ENCODE measurements around the gene ALG13. TPM values are rescaled to one million over a fixed set of nuclear protein-coding genes. Genes with fewer than 3 reads are reported as not detected.
"Not testable (repeated sequence)": the region's sequence is repeated elsewhere in the genome, so short reads cannot be mapped to it uniquely, and the experiment has no call there.

Gene ALG13
- total RNA-seq, 3 donors from 2014 or later = 56.5 to 60.4 (median 57.9) TPM

DNA sequence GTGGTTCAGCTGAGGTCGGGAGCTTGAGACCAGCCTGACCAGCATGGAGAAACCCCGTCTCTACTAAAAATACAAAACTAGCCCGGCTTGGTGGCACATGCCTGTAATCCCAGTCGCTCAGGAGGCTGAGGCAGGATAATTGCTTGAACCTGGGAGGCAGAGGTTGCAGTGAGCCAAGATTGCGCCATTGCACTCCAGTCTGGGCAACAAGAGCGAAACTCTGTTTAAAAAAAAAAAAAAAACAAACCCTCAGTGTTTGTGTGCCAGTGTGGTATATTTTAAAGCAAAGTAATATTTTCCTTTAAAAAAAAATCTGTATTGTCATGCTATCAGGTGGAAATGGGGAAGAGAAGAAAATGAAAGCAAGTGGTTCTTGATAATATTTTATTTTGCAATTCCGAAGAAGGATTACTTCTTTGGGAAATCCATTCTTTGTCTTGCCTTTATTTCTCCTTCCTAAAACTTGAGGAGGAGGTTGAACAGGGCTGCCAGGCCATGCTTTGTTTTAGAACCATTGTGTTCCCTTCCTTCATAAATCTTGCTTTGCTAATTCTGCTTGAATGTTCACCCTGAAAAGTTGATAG, 14.4 kb downstream of the ALG13 start:
- Mint-ChIP-seq H3K36me3 (ENCODE audit: insufficient read depth) (peaks cover 13% of the 10 kb centered on the region), H3K9me3 (no peaks in the 10 kb centered on the region), H3K4me3 (no peak overlapping the region), H3K4me1 (ENCODE audit: low read depth) (peaks cover 6% of the 10 kb centered on the region), H3K27me3 (ENCODE audit: low read depth) (no peaks in the 10 kb centered on the region)
- no peak for ATAC-seq
- no peak for DNase-seq

DNA sequence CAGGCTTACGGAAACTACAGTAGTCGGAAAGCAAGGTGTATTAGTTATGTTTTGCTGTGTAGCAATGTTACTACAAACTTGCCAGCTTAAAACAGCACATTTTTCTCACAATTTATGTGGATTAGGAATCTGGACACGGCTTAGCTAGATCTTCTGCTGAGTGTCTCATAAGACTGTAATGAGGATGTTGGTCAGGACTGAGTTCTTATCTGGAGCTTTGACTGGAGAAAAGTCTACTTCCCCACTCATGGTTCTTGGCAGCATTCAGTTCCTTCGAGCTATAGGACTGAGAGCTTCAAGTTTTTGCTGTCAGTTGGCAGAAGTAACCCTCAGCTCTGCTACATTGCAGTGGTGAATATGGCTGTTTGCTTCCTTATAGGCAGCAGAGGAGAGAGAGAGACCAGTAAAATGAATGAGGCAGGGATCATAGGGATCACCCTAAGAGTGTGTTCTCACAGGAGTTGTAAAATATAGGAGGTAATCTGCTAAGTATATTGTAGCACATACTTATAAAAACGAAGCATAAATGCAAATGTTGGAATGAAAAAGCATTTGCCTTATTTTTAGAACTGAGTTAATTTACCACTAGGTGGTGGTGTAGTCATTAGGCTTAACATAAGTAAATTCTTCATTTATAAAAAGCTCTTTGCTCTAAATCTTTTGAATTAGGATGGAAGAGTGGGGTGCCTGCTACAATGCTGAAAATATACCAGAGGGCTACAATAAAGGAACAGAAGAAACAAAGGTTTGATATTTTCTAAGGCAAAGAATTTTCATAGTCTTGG, 38.6 kb downstream of the ALG13 start:
- no peak for DNase-seq
- no peaks in the 10 kb centered on the region for H3K4me1 Mint-ChIP-seq (ENCODE audit: low read depth)
- H3K9me3 Mint-ChIP-seq = no peaks in the 10 kb centered on the region
- H3K36me3 Mint-ChIP-seq (ENCODE audit: insufficient read depth) = peaks cover 8% of the 10 kb centered on the region
- no peak for ATAC-seq
- no peaks in the 10 kb centered on the region for H3K27me3 Mint-ChIP-seq (ENCODE audit: low read depth)
- no peak overlapping the region for H3K4me3 Mint-ChIP-seq

GRCh38 chrX:111728096-111728495, 47.1 kb downstream of the ALG13 start:
- H3K27me3 Mint-ChIP-seq (ENCODE audit: low read depth) = no peaks in the 10 kb centered on the region

GRCh38 chrX:111731351-111731750, 50.4 kb downstream of the ALG13 start:
- ATAC-seq = no peak
- Mint-ChIP-seq H3K9me3 (no peaks in the 10 kb centered on the region), H3K36me3 (ENCODE audit: insufficient read depth) (peaks cover 32% of the 10 kb centered on the region), H3K4me1 (ENCODE audit: low read depth) (no peaks in the 10 kb centered on the region), H3K4me3 (no peak overlapping the region), H3K27me3 (ENCODE audit: low read depth) (no peaks in the 10 kb centered on the region)
- DNase-seq = no peak

More at GRCh38 chrX:111728096-111728495, 47.1 kb downstream of the ALG13 start:
- ATAC-seq = no peak
- Mint-ChIP-seq H3K4me1 (ENCODE audit: low read depth) (no peaks in the 10 kb centered on the region), H3K4me3 (no peak overlapping the region), H3K36me3 (ENCODE audit: insufficient read depth) (peaks cover 35% of the 10 kb centered on the region), H3K9me3 (no peaks in the 10 kb centered on the region)
- no peak for DNase-seq

DNA sequence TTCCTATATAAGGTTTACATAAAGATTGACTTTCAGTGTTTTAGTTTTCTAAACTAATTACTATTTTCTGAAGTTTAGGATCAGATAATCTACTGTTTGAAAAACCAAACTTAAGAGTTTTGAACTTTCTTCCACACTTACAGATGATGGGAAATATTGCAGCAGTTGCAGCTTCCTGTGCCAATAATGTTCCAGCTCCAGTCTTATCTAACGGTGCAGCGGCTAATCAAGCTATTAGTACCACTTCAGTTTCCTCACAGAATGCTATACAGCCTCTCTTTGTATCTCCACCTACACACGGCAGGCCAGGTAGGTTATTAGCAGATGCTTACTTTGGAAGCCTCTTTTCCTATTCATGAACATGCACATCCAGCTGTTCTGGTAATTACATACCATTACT, 55.6 kb downstream of the ALG13 start:
- peaks cover 37% of the 10 kb centered on the region for H3K36me3 Mint-ChIP-seq (ENCODE audit: insufficient read depth)
- H3K27me3 Mint-ChIP-seq (ENCODE audit: low read depth) = no peaks in the 10 kb centered on the region
- H3K4me1 Mint-ChIP-seq (ENCODE audit: low read depth) = no peaks in the 10 kb centered on the region
- ATAC-seq (no peak), DNase-seq (no peak)
- no peak overlapping the region for H3K4me3 Mint-ChIP-seq
- H3K9me3 Mint-ChIP-seq = no peaks in the 10 kb centered on the region

- no peaks in the 10 kb centered on the region for H3K27me3 Mint-ChIP-seq (ENCODE audit: low read depth)
- H3K4me3 Mint-ChIP-seq = no peak overlapping the region
- H3K36me3 Mint-ChIP-seq (ENCODE audit: insufficient read depth) = peaks cover 30% of the 10 kb centered on the region
- H3K9me3 Mint-ChIP-seq = no peaks in the 10 kb centered on the region
- ATAC-seq (no peak), DNase-seq (no peak)
- H3K4me1 Mint-ChIP-seq (ENCODE audit: low read depth) = no peaks in the 10 kb centered on the region
Observed at GRCh38 chrX:111742018-111742417, 61.0 kb downstream of the ALG13 start.

DNA sequence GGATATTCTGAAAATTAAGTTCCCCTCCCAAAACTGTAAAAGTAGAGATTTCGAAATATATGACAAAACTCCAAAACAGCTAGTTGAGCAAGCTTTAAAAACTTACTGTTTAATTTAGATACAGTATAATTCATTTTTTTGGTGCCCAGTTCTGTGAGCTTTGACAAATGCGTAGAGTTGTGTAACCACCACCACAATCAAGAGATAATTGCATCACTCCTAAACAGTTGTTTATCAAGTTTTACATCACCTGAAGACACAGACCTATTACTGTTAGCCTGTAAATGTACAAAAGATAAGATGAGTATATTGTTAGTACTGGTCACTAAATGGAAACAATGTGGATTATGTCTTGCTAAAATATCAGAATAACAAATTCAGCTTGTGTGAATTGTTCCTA, 62.3 kb downstream of the ALG13 start:
- no peak for ATAC-seq
- Mint-ChIP-seq H3K27me3 (ENCODE audit: low read depth) (no peaks in the 10 kb centered on the region), H3K9me3 (no peaks in the 10 kb centered on the region), H3K4me3 (no peak overlapping the region), H3K36me3 (ENCODE audit: insufficient read depth) (peaks cover 29% of the 10 kb centered on the region), H3K4me1 (ENCODE audit: low read depth) (no peaks in the 10 kb centered on the region)
- no peak for DNase-seq

DNA sequence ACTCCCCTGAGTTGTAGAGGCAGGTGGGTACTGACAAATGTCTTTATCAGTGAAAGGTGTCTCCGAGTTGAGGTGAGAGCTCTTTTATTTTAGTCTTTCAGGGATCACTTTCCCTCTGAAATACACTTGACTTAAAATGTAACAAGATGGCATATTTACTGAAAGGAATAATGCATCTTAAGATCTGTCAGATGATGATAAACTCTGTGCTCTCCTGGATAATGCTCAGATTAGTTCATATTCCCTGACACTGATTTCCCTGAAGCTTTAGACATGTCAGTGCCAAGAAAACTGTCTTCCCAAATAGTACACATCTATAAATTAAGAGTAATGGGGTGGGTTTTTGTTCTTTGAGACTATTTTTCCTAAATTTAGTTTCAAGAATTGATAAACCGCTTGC, 75.5 kb downstream of the ALG13 start:
- Mint-ChIP-seq H3K4me1 (ENCODE audit: low read depth) (no peaks in the 10 kb centered on the region), H3K9me3 (peaks cover 3% of the 10 kb centered on the region), H3K27me3 (ENCODE audit: low read depth) (no peaks in the 10 kb centered on the region), H3K36me3 (ENCODE audit: insufficient read depth) (peaks cover 29% of the 10 kb centered on the region), H3K4me3 (no peak overlapping the region)
- DNase-seq (no peak), ATAC-seq (no peak)

DNA sequence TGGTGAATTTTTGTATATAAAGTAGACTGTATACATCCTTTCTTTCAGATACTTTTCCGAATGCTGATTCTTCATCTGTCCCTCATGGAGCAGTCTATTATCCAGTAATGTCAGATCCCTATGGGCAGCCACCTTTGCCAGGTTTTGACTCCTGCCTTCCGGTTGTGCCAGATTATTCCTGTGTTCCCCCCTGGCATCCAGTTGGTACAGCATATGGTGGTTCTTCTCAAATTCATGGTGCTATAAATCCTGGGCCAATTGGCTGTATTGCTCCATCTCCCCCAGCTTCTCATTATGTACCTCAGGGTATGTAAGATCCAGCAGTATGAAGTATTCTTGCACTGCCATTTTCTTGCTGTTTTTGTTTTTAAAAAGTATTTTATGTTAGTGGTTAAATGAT, 78.7 kb downstream of the ALG13 start:
- ATAC-seq = no peak
- Mint-ChIP-seq H3K36me3 (ENCODE audit: insufficient read depth) (peaks cover 20% of the 10 kb centered on the region), H3K4me1 (ENCODE audit: low read depth) (no peaks in the 10 kb centered on the region), H3K4me3 (no peak overlapping the region), H3K9me3 (peaks cover 3% of the 10 kb centered on the region), H3K27me3 (ENCODE audit: low read depth) (no peaks in the 10 kb centered on the region)
- DNase-seq = no peak

DNA sequence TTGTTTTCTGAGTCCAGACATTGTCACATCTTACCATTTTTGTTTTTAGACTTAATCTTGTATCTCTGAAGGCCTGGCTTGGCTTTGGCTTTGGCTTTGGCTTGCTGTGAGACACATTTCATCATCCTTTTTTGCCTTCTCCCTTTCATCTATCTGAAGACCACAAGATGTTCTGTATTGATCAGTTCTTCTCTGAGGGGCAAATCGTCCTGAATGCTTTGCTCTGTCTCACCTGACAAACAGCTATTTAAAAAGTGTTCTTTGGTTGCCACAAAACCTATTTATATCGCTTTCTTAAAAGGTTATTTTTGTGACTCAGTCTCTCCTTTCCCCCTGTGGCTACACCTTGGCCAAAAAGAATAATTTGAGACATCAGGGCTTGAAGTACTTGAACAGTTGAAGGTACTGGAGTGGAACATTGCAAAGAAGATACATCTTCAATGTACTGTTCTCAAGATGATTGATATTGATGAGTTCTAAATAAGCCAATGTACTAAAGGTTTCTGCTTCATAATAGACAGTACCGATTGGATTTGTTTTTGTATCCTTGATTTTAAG, 80.7 kb downstream of the ALG13 start:
- Mint-ChIP-seq H3K4me3 (no peak overlapping the region), H3K9me3 (no peaks in the 10 kb centered on the region), H3K27me3 (ENCODE audit: low read depth) (no peaks in the 10 kb centered on the region), H3K4me1 (ENCODE audit: low read depth) (no peaks in the 10 kb centered on the region), H3K36me3 (ENCODE audit: insufficient read depth) (peaks cover 22% of the 10 kb centered on the region)
- ATAC-seq (no peak), DNase-seq (no peak)

GRCh38 chrX:111778591-111778990, 97.6 kb downstream of the ALG13 start:
- Mint-ChIP-seq H3K4me3 (no peak overlapping the region), H3K4me1 (ENCODE audit: low read depth) (no peaks in the 10 kb centered on the region), H3K27me3 (ENCODE audit: low read depth) (no peaks in the 10 kb centered on the region), H3K36me3 (ENCODE audit: insufficient read depth) (peaks cover 8% of the 10 kb centered on the region), H3K9me3 (no peaks in the 10 kb centered on the region)
- no peak for ATAC-seq
- DNase-seq = no peak

- Mint-ChIP-seq H3K36me3 (ENCODE audit: insufficient read depth) (peaks cover 8% of the 10 kb centered on the region), H3K27me3 (ENCODE audit: low read depth) (no peaks in the 10 kb centered on the region), H3K4me3 (no peak overlapping the region), H3K9me3 (no peaks in the 10 kb centered on the region), H3K4me1 (ENCODE audit: low read depth) (no peaks in the 10 kb centered on the region)
- no peak for ATAC-seq
- DNase-seq = no peak
Observed at GRCh38 chrX:111779582-111779981, 98.6 kb downstream of the ALG13 start.

DNA sequence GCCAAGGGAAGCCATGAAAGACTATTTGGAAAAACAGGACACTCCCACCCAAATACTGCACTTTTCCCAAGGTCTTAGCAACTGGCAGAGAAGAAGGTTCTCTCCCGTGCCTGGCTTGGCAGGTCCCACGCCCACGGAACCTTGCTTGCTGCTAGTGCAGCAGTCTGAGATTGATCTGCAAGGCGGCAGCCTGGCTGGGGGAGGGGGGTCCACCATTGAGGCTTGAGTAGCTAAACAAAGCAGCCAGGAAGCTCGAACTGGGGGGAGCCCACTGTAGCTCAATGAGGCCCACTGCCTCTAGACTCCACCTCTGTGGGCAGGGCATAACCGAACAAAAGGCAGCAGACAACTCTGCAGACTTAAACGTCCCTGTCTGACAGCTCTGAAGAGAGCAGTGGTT, 103.7 kb downstream of the ALG13 start:
- Mint-ChIP-seq H3K9me3 (peaks cover 17% of the 10 kb centered on the region), H3K36me3 (ENCODE audit: insufficient read depth) (peaks cover 8% of the 10 kb centered on the region), H3K27me3 (ENCODE audit: low read depth) (no peaks in the 10 kb centered on the region), H3K4me1 (ENCODE audit: low read depth) (no peaks in the 10 kb centered on the region), H3K4me3 (no peak overlapping the region)
- ATAC-seq = no peak
- no peak for DNase-seq

- not testable (repeated sequence) for H3K4me3 Mint-ChIP-seq; H3K27me3 Mint-ChIP-seq (ENCODE audit: low read depth); ATAC-seq; H3K4me1 Mint-ChIP-seq (ENCODE audit: low read depth); H3K36me3 Mint-ChIP-seq (ENCODE audit: insufficient read depth); DNase-seq
- peaks cover 17% of the 10 kb centered on the region for H3K9me3 Mint-ChIP-seq
Observed at GRCh38 chrX:111790054-111790453, 109.1 kb downstream of the ALG13 start.
